ENCODE measurements around the gene PLEKHA3.

DNA sequence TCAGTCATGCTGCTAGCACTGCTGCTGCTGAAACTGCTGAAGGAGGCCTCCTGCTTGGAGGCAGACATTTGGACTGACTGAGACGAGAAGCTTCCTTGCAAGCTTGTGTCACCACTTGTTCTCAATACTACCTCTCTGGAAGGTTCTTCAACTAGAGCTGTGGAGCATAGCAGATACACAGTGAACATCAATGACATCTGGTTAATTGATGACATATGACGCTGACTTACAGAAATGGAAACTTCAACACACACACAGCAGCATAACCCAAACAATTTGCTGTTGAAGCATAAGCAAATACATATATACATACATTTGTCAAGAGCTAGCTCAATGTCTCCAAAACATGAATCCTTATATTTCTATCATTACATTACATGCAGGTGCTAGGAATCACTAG lies 47.3 kb downstream of the PLEKHA3 start:
- TF ChIP-seq POLR2A (IDR thresholded peaks at IDR 0.05) (no peak), CTCF (IDR thresholded peaks at IDR 0.05) (no peak)
